Inflammatory macrophage treated with lipopolysaccharide for 4 hours (primary cell): ENCODE results near the gene TRIP4.
A peak's percentile ranks its signal among the peaks of the same experiment; 100 is the strongest.
"Not testable (repeated sequence)": the region's sequence is repeated elsewhere in the genome, so short reads cannot be mapped to it uniquely, and the experiment has no call there.

Source experiments
- DNase-seq: peaks from one replicate; pipeline ENCODE4 v3.0.0-alpha.2; 2020

TRIP4 gene

DNA sequence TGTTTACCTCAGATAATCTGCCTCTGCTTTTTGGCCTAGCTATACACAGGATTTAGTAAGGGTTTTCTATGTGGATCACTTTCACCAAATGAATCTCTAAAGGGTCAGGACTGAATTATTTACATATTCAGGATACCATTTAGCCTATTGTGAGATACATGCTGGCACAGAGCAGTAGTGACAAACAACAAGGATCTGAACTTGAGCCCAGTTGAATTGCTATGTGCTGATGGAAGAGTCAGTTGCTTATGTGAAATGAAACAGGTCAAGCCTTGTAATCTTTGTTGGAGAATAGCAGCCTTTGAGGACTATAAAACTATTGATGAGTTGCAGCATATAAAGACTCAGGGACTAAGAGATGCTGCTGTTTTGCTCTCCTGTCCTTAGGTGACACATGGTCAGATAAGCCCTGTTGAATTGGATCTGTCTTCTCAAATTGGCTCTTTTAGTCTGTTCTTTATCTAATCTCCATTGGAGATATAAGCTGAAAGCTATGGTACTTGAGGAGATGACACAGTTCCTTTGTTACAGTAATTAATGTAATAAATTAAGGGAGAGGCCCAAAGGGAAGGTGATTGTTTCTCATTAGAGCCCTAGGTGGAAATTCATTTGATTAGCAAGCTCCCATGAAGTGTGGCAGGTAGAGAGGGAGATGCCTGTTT is 103.1 kb downstream of the TRIP4 start:
- no peak for DNase-seq

DNA sequence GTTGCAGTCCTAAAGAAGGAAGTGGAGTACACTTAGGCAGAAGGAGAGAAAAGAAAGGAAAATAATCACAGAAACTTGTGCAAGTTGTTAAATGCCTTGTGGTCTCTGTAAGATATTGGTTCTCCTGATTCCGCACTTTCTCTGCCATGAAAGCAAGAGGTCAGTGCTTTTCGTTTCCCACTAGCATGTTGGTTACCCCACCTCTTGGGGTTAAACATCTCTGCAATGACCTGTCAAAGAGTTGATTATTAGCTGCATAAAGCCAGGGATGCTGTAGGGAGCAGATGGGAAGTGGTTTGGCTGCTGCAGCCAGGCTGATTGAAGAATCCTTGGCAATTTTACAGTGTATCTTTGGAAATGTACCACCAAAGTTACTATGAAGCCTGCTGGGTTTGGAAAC is 106.0 kb downstream of the TRIP4 start:
- no peak for DNase-seq

DNA sequence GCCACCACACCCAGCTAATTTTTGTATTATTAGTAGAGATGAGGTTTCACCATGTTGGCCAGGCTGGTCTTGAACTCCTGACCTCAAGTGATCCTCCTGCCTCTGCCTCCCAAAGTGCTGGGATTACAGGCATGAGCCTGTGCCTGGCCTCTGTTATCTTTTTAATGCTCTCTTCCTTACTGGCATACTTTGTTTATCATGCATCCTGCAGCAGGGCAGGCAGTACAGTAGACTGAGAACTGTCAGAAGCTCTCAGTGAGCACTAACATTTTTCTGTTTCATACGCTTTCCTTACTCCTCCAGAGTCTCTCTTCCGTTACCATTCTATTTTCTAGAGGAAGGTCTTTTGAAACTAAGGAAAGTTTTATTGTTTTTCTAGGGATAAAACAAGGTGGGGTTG is 108.3 kb downstream of the TRIP4 start:
- not testable (repeated sequence) for DNase-seq

DNA sequence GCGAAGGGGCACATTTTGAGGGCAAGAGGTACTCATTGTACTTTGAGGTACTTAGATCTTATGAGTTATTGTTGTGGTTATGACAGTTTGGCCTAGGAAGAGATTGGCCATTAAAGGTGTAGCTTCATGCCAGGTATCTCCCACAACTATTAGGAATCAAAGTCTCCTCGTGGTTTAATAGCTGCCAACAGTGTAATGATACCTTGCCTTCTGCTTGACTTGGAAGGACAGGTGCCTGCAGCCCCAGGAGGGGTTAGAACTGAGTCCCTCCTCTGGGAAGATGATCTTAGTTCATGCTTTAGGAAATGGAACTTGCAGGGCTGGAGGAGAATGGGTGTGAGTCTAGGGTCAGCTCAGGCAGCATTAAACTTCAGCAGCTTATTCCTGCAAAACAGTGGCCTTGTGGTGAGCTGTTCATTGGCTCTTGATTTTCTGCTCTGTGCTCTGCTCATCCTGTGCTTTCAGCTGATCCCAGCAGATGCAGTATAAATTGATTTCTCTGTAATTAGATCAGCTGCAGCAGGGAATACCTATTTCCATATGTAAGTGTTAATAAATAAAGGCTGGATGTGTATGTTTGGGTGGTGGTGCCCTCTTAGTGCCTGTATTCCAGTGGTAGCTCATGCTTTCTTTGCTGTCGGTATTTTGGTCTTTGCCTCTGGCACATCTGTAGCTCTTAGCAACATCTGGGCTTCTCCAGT is 113.2 kb downstream of the TRIP4 start:
- DNase-seq, result no peak

DNA sequence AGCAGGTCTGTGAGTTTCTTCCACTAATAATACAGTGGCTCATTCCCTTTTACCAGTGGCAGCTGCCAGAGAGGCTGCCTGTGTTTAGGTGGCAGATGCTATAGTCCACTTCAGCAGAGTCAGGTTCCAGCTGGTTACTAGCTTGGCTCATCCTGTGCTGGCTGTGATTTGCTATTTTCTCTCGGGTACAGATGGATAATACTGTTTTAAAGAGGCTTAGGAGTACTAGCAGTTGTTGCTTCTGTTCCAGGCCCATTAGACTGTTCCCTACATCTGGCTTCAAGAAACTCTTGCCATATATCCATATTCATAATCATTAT is 113.7 kb downstream of the TRIP4 start:
- DNase-seq, result no peak

DNA sequence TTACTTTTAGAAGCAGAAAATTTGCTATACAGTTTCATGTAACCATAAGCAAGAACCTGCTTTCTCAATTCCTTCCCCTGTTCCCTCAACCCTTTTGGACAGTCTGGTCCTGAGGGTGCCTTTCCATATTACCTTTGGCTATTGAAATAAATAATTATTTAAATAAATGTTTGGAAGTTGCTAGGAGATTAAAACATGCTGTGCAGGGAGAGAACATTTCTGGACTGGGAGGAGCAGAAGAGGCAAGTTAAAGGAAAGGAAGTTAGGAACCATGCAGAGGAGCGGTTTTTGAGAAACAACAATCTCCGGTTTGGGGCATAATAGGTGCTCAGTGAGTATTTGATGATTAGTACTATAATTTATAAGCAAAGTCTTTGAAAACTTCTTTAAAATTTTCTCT is 114.5 kb downstream of the TRIP4 start:
- DNase-seq, result no peak

DNA sequence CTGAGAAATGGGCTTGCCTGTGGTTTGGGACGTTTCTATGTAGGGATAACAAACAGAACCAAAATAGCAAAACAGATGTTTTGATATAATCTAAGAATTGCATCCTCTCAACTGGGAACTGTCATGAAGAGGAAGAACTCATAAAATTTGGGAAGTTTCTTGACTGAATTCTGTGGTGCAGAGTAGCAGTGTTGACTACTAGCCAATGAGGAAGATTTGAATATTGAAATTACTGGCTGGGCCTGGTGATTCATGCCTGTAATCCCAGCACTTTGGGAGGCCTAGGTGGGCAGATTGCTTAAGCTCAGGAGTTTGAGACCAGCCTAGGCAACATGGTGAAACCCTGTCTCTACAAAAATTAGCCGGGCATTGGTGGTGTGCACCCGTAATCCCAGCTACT is 114.9 kb downstream of the TRIP4 start:
- DNase-seq, result peak; percentile 54

DNA sequence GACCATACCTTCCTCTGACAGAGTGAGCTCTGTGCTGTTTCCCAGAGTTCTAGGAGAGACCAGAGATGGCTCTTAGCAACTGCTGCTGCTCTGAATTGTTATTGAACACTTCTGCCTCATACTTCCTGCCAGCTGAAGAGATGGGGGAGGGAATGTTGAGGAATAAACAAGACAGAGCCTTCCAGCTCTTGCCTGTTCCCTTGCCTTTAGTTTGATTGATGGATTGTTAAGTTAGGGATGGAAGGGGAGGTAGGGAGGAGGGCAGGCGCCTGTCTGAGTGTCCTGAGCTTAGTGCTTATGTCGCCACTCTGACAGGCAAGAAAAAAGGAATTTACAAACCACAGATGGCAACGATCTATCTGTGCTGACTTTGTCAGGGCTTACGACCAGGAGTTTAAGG is 115.6 kb downstream of the TRIP4 start:
- no peak for DNase-seq

DNA sequence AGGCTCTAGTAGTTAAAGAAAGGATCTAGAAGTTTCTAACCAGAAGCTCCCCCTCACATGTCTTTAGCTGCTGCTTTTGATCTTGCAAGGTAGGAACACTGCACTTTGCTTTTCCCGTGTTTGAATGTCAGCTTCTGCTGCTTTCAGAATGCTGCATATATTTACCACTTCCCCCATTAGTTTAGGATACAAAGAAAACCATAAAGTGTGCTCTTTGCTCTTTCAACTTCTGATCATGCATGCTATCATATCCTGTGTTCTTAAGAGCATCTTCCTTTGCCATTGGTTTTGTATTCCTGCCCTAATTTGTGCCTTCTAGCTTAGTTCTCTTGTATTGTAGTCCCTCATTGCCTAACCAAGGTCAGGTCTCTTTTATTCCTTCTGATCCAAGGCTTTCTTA is 116.0 kb downstream of the TRIP4 start:
- no peak for DNase-seq
